ENCODE results near the gene LIN7A.

The LIN7A gene

DNA sequence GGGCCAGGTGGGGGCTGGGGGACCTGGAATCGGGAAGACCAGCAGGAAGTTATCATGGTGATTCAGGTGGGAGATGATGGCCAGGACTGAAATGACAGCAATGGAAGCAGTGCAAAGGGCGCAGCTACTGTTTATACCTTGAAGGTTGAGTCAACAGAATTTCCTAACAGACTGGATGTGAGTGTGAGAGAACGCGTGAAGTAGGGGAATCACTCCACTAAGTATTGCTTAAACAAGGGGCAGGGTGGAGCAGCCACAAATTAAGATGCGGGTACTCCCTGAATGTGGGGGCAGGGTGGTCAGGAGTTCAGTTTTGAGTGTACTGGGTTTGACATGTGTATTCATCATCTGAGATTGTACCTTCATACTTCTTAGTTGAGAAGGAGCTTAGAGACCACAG is 175.9 kb downstream of the LIN7A start:
- no peak for DNase-seq (ENCODE audit: low read depth in 1 of 2, low spot score in 1 of 2)

DNA sequence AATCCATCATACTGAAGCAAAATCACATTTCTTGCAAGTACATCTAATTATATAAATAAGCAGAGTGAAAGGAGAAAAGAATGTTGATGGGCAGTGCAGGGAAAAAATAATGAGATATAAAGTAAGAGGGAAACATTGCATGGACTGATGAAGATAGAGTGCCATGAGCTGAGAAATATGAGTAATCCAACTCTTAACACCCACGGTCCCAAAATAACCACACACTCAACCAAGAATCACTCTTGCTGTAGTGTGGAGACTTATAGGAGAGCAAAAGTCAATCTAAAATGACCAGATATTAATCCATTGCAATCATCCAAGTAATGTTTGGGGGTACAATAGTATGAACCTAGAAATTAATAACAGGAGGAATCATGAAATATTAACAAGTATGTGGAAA is 180.9 kb downstream of the LIN7A start:
- no peak for DNase-seq (ENCODE audit: low read depth in 1 of 2, low spot score in 1 of 2)

- no peak for DNase-seq (ENCODE audit: low read depth in 1 of 2, low spot score in 1 of 2)
Measured at GRCh38 chr12:80754274-80754673, 183.5 kb downstream of the LIN7A start.

GRCh38 chr12:80752464-80752863 is 185.3 kb downstream of the LIN7A start:
- DNase-seq (ENCODE audit: low read depth in 1 of 2, low spot score in 1 of 2) = no peak

DNA sequence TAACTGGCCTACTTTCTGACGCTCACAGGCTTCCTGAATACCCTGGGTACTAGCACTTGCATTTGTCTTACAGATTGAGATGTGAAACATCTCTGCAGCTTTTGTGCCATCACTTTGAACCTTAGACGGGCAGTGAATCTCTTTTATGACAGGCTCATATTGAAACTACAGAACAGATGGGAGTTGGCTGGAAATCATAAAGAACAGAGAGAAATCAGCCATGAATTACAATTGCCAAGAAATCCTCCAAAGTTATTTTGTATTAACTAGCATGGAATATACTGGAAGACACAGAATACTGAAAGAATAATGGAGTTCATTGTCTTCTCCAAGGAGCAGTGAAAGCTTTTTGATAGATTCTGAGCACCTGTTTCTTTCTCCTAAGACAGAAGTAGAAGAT is 188.3 kb downstream of the LIN7A start:
- DNase-seq (ENCODE audit: low read depth in 1 of 2, low spot score in 1 of 2) = no peak

GRCh38 chr12:80747800-80748199 is 189.9 kb downstream of the LIN7A start:
- no peak for DNase-seq (ENCODE audit: low read depth in 1 of 2, low spot score in 1 of 2)

GRCh38 chr12:80745851-80746505 is 191.8 kb downstream of the LIN7A start:
- no peak for DNase-seq (ENCODE audit: low read depth in 1 of 2, low spot score in 1 of 2)
